MV-4-11 (cell line): ENCODE data around the gene TNS3.
"Not testable (repeated sequence)": the region's sequence is repeated elsewhere in the genome, so short reads cannot be mapped to it uniquely, and the experiment has no call there.

Experiments used
- DNase-seq: peaks from one replicate; lab custom pipeline; 2025; lab: John Stamatoyannopoulos, UW

Gene TNS3

GRCh38 chr7:47472444-47473157 lies 109.3 kb downstream of the TNS3 start:
- no peak for DNase-seq

- DNase-seq = no peak
Measured at GRCh38 chr7:47471831-47472230, 110.1 kb downstream of the TNS3 start.

GRCh38 chr7:47471358-47471703 lies 110.6 kb downstream of the TNS3 start:
- DNase-seq = no peak

- no peak for DNase-seq
Measured at GRCh38 chr7:47470567-47471357, 111.1 kb downstream of the TNS3 start.

GRCh38 chr7:47469846-47470245 lies 112.1 kb downstream of the TNS3 start:
- not testable (repeated sequence) for DNase-seq

GRCh38 chr7:47466832-47467231 lies 115.1 kb downstream of the TNS3 start:
- no peak for DNase-seq

GRCh38 chr7:47465191-47465590 lies 116.7 kb downstream of the TNS3 start:
- no peak for DNase-seq

- no peak for DNase-seq
Measured at GRCh38 chr7:47464266-47464665, 117.6 kb downstream of the TNS3 start.

GRCh38 chr7:47461746-47462145 lies 120.2 kb downstream of the TNS3 start:
- no peak for DNase-seq

GRCh38 chr7:47461161-47461560 lies 120.8 kb downstream of the TNS3 start:
- DNase-seq = no peak

GRCh38 chr7:47460251-47460989 lies 121.5 kb downstream of the TNS3 start:
- DNase-seq = no peak

- no peak for DNase-seq
Measured at GRCh38 chr7:47458486-47458885, 123.4 kb downstream of the TNS3 start.

- DNase-seq = no peak
Measured at GRCh38 chr7:47458057-47458456, 123.9 kb downstream of the TNS3 start.

GRCh38 chr7:47456210-47456955 lies 125.5 kb downstream of the TNS3 start:
- no peak for DNase-seq

GRCh38 chr7:47455872-47456185 lies 126.1 kb downstream of the TNS3 start:
- DNase-seq = no peak

GRCh38 chr7:47454974-47455871 lies 126.7 kb downstream of the TNS3 start:
- no peak for DNase-seq

- DNase-seq = no peak
Measured at GRCh38 chr7:47454069-47454973, 127.6 kb downstream of the TNS3 start.

GRCh38 chr7:47453093-47454061 lies 128.5 kb downstream of the TNS3 start:
- peak; percentile 22 for DNase-seq

GRCh38 chr7:47452715-47453092 lies 129.2 kb downstream of the TNS3 start:
- DNase-seq = no peak
